HS-5 (cell line): ENCODE results near the gene AGR3.

Experiments
- DNase-seq: peaks from one replicate; pipeline ENCODE4 v3.0.0-alpha.2; 2012; ENCODE audit warnings: low read depth

The AGR3 gene

DNA sequence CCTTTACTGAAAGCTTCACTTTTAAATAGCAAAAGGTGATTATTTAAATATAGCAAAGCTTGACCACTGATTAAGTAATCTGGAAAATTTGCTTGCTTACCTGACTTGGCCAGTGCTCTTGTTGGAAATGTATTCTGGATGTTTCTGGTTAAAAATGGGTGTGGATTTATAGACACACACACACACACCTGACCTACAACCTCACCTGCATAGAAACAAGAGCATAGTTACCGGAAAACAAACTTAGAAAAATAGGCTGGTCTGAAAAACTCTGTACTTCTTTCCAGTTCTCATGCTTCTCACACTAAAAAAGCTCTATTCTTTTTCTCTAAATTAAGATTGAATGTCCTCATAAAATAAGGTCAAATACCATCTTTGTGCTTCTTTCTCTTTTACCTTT lies at the start of gene AGR3:
AGR3 (minus strand) TSS at position 140 of the 400 bp plus-strand sequence. CDS start 3,365 bp downstream, outside the sequence.
- DNase-seq: no peak

DNA sequence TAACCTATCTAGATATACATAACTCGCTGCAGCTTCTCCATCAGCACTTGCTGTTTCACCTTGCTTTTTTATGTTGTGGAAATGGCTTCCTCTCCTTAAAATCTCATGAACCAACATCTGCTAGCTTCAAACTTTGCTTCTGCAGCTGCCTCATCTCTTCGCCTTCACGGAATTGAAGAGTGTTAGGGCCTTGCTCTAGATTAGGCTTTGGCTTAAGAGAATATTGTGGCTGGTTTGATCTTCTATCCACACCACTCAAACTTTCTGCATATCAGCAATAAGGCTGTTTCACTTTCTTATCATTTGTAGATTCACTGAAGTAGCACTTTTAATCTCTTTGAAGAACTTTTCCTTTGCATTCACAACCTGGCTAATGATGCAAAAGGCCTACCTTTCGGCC lies 49.2 kb upstream of the AGR3 start:
- no peak for DNase-seq

DNA sequence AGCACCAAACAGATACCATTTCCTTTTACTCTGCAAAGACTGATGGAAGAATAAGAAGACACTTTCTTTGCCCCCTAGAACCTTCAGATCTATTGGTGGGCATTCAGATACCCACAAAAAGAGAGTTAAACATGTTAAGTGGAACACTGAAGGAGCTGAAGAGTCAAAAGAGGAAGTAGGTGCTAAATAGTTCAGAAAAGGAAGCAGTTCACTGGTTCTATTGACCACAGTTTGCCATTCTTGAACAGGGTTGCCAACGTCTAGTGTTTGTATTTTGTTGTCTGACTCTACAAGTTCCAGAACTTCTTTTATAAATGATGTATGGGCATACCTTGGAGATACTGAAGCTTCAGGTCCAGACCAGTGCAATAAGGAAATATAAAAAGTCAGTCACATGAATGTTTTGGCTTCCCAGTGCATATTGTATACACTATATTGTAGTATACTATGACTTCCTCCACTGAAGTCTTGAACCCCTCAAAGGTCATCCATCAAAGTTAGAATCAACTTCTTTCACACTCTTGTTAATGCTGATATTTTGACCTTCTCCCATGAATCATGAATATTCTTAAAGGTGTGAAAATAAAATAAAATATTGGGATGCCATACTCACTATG lies 47.5 kb upstream of the AGR3 start:
- DNase-seq: no peak

DNA sequence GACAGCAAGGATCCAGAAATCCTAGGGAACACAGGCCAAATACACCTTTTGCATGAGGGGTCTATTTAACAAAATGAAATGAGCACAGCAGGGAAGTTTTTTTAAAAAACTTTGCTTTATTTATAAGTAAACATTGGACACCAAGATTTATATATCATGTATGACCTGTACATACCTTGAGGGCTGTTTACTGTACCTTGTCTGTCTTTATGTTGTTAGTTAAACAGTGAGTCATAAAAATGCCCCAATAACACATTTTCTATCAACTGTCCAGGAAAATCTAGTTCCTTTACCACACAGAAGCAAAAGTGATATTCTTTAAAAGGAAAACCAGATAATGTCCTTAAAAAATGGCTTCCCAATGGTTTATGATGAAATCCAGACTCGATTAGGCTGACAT lies 45.1 kb upstream of the AGR3 start:
- no peak for DNase-seq

DNA sequence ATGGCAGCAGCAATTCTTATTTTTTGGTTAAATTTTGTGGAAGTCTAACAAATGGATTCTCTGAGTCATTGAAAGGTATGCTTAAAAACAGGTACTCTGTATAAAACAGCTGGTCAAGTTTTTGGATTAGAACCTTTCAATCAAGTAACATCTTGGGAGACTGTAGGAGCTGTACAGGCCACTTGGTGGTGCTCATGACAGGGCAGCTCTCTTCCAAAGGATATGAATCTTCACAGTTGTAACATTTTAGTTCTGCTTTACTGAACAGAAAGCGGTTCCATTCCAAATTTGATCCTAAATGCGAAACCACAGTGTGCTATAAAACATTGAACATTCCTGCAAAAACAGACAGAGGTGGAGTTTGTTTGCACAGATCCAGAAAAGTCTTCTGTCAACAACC lies 44.5 kb upstream of the AGR3 start:
- DNase-seq: no peak

DNA sequence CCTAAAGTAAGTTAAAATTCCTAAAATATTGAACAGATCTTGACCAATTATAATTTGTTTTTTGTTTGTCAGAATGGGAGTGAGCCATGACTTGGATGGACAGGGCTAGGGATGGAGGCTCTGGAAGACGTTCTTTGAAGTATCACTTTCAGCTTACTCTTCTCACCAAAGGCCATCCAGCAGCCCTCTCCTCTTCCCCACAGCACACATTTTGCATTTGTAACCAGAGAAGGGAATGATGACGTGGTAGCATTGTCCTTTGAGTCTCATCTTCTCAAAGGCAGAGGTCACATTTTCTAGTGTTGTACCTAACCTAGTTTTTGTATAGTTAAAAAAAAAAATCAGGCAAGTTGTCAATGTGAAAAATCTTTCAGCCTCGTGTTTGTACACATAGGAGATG lies 43.8 kb upstream of the AGR3 start:
- no peak for DNase-seq

DNA sequence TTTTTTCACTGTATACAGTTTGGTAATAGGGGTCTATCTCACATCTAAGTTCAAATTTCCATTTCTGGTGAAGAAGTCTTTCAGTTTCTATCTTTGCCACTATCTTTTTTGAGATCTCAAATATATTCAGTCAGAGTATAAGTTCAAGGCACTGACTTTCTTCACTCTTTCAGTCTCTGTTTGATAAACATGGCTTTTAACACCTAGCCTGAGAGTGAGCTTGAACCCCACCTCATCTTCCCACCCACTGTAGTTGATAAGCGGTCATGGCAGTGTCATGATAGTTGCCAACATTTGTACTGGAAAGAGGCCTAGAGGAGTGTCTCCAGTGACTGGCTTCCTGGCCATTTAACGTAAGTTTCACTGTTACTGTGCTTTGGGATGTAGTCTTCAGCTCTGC lies 41.2 kb upstream of the AGR3 start:
- no peak for DNase-seq

DNA sequence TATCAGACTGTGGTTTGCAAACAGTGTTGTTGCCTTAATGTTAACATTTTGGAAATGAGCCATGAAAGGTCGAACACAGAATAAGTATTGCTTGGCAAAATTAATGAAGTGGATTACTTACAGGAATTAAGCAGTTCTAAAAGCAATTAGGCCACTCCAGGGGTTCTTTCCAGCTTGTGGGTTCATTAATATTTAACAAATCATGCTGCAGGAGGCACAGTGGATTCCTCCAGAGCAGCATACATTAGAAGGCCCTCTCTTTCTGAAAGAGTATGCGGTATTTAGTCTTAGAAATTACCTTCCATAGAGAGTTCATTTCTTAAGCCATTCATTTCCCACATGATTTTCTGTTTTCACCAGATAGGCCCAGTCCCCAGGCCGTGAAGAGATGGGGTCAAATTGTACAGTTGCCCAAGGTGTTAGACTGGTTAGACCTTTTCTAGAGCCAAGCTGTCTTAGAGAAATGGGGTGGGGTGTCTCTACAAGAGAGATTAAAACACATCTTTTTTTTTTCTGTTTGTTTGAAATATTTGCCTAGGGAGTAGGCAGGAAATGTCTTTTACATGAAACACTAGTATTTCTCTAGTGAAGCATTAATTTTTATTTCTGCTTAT lies 40.0 kb upstream of the AGR3 start:
- DNase-seq: no peak

DNA sequence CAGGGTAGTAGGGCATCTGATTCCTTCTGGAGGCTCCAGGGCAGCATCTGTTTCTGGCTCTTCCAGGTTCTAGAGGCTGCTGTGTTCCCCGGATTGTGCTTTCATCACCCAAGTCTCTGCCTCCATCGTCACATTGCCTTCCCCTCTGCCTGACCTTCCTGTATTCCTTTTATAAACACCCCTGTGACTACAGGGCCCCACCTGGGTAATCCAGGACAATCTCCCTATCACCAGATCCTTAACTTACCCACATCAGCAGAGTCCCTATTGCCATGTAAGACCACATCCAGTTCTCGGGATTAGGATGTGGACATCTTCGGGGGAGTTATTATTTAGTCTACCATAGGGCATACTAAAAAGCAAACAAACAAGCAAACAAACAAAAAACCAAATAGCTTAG lies 39.4 kb upstream of the AGR3 start:
- no peak for DNase-seq

DNA sequence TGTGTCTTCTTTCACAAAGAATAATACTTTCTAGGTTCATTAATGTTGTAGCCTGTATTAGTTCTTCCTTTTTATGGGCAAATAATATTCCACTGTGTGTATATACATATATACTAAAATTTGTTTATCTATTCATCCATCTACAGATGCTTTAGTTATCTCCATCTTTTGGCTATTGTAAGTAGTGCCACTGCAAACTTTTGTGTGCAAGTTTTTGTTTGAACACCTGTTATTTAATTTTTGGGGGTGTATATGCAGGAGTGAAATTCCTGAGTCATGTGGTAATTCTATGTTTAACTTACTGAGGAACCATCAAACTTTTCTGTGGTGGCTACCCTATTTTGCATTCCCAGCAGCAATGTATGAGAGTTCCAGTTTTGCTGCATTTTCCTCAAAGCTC lies 37.7 kb upstream of the AGR3 start:
- DNase-seq: no peak

DNA sequence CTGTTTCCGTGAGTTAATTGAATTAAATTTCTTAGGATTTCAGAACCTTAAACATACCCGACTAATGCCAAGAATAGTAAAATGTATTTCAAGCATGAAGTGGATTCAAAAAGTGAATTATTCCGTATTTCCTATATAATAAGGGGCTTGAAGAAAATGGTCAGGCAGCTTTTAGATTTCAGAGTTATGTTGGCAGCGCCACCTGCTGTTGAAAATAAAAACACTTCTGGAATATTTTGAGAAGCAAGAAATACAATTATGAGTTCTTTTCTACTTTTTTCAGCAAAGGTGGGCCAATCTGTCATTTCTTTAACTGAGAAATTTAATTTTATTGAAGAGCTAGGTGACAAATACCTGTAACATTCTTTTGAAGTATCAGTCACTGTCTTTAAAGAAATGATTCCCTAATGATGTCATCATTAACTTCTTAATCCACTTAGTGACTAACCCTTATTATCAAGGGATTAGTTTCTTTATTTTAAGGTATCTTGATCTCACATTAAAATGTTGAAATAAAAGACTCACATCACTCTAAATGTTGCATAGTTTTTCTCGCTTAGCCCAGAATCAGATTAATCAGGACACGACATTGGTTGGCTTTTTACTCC lies 36.6 kb upstream of the AGR3 start:
- peak; percentile 37 for DNase-seq

DNA sequence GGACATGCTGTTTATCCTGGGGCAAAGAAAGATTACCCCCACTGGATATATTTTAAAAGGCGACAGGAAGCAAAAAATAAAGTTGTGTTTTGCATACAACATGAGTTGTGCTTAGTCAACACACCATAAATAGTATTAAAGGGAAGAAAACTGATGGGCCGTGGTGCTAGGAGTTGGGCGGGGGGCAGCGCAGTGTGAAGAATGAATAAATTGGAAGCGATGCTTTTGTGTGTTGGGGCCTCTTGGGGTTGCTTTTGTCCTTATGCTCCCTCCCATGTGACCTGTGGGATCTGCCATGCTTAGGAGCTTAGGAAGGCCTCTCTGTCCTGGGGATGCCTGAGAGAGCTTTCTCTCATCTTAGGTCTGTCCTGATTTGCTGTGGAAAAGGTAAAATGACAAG lies 35.0 kb upstream of the AGR3 start:
- no peak for DNase-seq

DNA sequence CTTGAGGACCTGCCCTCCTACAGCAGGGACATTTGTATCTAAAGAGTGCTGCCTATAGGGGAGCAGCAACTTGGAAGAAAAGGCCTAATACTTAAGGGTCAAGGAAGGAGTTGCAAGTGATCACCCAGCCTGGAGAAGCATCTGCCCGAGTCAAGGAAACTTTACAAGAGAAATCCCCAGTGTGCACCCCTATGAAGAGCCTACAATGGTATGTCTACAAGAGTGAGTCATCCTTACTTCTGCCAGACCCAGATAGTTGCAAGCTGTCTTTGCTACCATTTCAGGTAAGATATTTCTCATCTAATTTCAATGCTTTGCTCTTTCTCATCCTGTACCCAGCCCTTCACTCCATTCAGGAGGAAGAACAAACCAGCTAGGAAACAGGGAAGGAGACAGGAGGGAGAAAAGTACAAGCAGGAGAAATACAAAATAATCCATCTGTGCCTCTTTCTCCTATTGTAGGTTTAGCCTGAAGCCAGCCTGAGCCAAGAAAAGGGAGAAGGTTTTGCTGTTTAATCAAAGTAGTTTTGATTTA lies 34.4 kb upstream of the AGR3 start:
- peak; percentile 74 for DNase-seq

DNA sequence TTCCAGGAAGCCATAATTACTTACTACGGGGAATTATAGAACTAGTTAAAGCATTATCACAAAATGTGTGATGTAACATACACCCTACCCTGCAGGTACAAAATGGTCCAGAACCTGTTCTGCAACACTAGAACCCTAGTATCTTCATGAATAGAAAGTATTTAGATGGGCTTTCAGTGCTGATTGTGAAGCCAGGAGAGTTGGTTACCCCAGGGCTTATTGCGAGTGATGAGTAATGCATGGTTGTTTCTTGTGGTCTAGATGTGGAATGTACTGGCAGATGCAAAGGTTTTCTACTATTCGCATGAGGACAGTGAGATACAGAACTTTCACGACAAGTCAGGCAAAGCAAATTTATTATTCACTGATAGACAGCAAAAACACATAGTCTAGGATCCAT lies 33.6 kb upstream of the AGR3 start:
- peak; percentile 82 for DNase-seq

DNA sequence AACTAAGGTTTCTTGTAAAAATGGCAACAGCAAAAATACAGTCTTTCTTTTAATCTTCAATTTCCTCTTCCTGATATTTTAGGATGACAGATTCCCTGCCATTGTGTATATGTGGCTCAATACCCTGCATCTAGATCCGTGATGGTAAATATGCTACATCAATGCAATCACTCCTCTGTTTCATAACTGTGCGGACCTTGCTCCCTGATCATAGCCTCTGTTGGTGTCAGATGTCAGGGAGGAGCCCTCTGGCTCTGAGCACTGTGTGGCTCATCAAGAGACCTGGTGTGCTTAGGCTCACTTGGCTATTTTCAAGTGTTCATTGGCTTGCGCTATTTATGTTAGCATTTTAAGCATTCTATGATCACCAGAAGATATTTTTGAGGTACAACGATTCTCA lies 33.0 kb upstream of the AGR3 start:
- no peak for DNase-seq

DNA sequence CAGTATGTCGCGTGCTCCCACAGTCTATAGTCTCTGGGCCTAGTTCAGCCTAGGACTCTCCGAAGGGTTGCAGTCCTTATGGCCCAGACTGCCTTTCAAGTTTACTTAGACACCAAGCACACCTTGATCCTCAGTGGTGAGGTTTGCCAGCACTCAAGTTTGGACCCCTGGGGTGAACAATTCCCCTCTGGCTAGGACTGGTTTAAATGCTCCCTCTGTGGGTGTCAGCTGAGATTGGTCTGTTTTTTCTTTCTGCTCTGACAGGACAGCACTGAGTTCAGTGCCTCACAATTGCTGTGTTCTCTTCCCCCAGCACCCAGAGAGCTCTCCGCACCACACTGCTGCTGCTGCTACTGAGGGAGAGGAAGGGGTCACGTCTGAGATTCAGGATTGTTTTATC lies 31.9 kb upstream of the AGR3 start:
- no peak for DNase-seq

DNA sequence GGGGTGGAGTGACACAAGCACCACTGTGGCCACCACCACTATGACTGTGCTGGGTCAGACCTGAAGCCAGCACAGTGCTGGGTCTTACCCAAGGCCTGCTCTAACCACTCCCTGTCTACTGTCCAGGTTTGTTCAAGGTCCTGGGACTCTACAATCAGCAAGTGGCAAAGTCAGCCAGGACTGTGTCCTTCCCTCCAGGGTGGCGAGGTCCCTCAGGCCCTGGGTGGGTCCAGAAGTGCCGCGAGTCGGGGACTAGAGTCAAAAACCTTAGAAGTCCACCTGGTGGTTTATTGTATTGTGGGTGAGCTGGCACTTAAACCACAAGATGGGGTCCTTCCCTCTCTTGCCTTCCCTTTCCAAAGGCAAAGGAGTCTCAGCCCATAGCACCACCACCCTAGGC lies 30.8 kb upstream of the AGR3 start:
- DNase-seq: no peak

DNA sequence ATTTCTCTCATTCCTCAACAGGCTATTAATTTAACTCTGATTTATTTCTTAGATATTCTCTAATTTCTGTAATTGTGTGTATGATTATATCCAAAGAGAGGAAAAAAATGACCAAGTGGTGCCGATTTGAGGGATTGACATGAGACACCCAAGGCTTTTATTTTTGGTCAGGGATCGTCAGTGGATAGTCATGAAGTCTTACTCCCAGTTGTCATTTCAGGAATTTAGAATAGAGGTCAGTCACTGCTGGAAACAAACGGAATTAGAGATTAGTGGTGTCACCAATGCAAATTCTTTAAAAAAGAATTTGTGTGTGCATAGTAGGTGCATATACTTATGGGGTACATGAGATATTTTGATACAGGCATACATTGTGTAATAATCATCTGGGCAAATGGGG lies 26.8 kb upstream of the AGR3 start:
- no peak for DNase-seq

DNA sequence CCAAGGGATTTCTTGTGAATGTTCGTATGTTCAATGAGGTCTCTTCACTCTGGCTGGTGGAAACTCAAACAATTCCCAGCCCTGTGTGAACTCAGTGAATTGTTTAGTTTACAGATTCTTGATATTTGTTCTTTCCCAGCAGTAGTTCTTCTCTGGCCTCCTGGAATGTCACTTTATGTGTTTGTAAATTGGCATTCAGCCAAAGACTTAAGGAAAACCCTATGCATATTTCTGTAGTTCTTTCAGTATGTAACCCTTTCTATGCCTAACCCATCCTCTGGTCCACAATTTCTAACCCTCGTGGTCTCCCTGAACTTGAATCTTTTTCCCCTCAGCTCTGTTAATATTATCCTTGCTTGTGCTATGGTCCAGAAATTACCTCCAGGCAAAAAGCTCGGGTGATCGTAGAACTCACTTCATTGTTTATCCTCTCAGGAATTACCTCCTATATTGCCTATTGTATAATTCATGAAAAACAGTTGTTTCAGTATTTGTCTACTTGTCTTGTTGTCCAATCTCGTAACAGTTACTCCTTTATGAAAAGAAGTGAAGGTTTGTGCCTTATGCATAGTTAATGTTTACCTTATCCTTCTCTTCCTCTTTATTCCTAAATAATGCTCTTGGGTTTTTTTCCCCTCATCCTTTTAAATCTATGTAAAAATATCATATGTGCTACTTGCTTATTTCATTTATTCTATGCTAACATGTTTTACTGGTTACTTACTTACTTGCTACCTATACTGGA lies 23.7 kb upstream of the AGR3 start:
- no peak for DNase-seq

DNA sequence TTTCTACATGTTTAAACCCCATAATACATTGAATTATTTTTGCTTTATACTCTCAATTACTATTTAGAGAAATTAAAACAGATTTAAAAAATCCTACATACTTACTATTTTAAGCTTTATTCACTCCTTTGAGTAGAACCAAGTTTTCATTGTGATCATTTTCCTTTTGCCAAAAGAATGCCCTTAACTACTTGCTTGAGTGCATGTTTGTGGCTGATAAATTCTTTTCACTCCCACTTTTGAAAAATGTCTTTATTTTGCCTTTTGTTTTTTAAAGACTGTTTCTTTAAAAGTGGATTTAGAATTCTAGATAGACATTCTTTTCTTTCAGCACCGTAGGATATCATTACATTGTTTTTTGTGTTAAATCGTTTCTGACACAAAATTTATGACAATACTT lies 22.3 kb upstream of the AGR3 start:
- no peak for DNase-seq

DNA sequence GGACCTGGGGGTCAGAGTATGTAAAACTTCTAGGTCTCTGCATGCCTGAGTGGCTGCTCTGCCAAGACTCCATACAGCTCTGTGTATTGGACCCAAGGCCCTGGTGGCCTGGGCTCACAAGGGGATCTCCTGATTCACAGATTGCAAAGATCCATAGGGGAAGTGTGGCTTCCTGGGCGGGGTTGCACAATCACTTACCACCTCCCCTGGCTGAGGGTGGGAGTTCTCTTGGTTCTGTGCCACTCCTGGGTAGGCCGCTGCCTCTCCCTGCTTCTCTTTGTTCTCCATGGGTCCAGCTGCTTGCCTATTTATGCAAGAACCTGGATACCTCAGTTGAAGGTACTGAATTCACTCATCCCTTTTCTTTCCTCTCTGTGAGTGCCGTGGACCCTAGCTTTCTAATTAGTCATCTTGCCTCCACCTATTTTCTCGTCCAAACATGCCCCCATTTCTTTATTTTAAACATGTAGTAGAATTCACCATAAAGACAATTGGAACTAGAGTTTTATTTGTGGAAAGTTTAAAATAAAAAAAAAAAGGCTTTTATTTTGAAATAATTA lies 18.5 kb upstream of the AGR3 start:
- DNase-seq: no peak

DNA sequence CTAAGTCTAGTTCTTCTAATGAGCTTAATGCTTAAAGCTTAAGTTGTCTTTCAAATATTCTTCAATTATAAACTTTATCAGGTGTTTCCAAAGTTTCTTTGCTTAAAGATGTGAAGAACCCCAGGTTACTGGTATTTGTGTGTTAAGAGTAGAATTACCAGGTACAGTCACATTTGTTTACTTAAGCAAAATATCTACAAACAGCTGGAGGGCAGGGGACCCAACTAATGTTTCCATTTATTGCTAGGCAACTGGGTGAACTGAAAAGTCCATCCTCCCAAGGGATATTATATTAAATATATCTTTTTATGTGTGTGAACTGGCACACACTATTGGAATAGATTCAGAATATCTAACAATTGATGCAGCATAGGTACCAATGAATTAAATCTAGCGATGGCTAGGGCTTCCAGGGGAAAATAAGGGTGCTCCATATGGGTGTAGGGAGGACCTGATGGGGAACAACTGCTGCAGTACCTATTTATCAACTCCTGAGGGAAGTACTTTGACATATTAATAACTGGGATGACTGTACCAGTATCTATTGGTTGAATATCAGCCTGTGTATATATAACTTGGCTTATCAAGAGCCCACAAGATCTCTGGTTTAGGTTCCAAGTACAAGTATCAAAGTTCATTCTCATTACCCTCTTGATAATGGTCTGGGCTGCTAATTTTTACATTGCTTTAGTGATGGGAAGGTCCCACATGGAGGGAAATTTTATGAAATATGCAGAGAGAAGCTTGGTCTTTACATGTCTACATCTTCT lies 10.3 kb upstream of the AGR3 start:
- no peak for DNase-seq
